Aorta (tissue), 5 donors: ENCODE data around the gene DEAF1. TPM values are rescaled to one million over a fixed set of nuclear protein-coding genes. Genes with fewer than 3 reads are reported as not detected.
A peak's percentile ranks its signal among the peaks of the same experiment; 100 is the strongest.

ENCODE experiments used
- ATAC-seq: fragments of 200-7000 bp; cut with Tn5 transposase; one replicate; pipeline ENCODE4 v1.9.1; 2022; ENCODE audit warnings: moderate library complexity; ENCODE audit not compliant: low FRiP score
- DNase-seq, 2 donors: peaks; one replicate each; pipeline ENCODE4 v3.0.0-alpha.2; 2020
- H3K27ac ChIP-seq, 2 donors: one replicate each; pipeline ENCODE4 v1.5.1; 2013; ENCODE audit warnings: low read length in 2 of 2, mild to moderate bottlenecking in 2 of 2, moderate library complexity in 2 of 2, control low read depth in 1 of 2, inconsistent platforms in 1 of 2, low read depth in 1 of 2
- H3K27me3 ChIP-seq, 2 donors: one replicate each; pipeline ENCODE4 v1.6.1; 2013; ENCODE audit warnings: control low read depth in 1 of 2, low read length in 1 of 2, mild to moderate bottlenecking in 1 of 2, moderate library complexity in 1 of 2; ENCODE audit not compliant: insufficient read depth in 2 of 2, control insufficient read depth in 1 of 2
- H3K36me3 ChIP-seq, 2 donors: one replicate each; pipeline ENCODE4 v1.6.1; 2013; ENCODE audit warnings: control low read depth in 1 of 2, low read length in 1 of 2, mild to moderate bottlenecking in 1 of 2; ENCODE audit not compliant: insufficient read depth in 2 of 2, control insufficient read depth in 1 of 2
- H3K4me1 ChIP-seq, 2 donors: one replicate each; pipeline ENCODE4 v1.6.1; 2013; ENCODE audit warnings: low read length in 2 of 2, control low read depth in 1 of 2, mild to moderate bottlenecking in 1 of 2, moderate library complexity in 1 of 2; ENCODE audit not compliant: insufficient read depth in 2 of 2, control insufficient read depth in 1 of 2
- H3K4me3 ChIP-seq, 2 donors: one replicate each; pipeline ENCODE4 v1.5.1; 2013; ENCODE audit warnings: low read length in 2 of 2, control low read depth in 1 of 2, mild to moderate bottlenecking in 1 of 2
- H3K9me3 ChIP-seq: one replicate; pipeline ENCODE4 v1.6.1; 2013; ENCODE audit warnings: mild to moderate bottlenecking, low read length; ENCODE audit not compliant: control insufficient read depth
- WGBS, 2 donors: extraction: QIAGEN DNeasy Blood & Tissue Kit; methylation state at CpG; one replicate each; pipeline ENCODE4 v1.1.7; 2013; 5-methylcytosine and 5-hydroxymethylcytosine counted together
- intact Hi-C, 2 donors: fragments of 100-400 bp; cut with DNase I; formaldehyde crosslinking; loops; one replicate each; pipeline versions ENCODE4 v1.14.2 to v1.15.0; 2022
- polyA plus RNA-seq, 2 donors: library from polyadenylated mRNA; stranded (reverse); fragments of 200-250 nt; gene quantifications; one replicate each; pipeline ENCODE4 v1.2.3, GENCODE V29; 2013
- total RNA-seq, 2 donors: library from RNA; stranded (reverse); fragmentation: NEBNext Ultra II Directional; extraction: Animal tissue kit (Norgen Biotek cat#: 25700); gene quantifications; one replicate each; pipeline ENCODE4 v1.2.1, GENCODE V29; 2021
- donor health status: healthy with polysubstance abuse.
- donor health status: Bipolar disorder and iron deficiency.
- donor health status: DM: no; HTN: no; CAD: no.
- donor health status: DM: no; HTN: no; CAD: no.
- donor health status: DM: yes; HTN: yes; CAD: no.

The DEAF1 gene
- total and polyA plus RNA-seq, 4 donors, result 15.7 to 59.5 (median 42.6) TPM

DNA sequence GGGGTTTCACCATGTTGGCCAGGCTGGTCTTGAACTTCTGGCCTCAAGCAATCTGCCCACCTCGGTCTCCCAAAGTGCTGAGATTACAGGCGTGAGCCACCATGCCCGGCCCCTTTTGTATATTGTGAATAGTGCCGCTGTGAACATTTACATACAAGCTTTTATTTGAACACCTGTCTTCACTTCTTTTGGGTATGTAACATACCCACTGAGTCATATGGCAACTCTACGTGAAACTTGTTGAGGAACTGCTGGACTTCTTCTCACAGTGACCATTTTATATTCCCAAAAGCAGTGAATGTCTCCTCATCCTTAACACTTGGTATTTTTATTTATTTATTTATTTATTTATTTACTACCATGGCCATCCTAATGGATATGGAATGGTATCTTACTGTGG, 64.2 kb downstream of the DEAF1 start:
- DNase-seq (no peak), ATAC-seq (no peak)
- Histone ChIP-seq H3K27ac (no peak overlapping the region), H3K9me3 (no peaks in the 10 kb centered on the region), H3K27me3 (no peaks in the 10 kb centered on the region), H3K36me3 (no peaks in the 10 kb centered on the region), H3K4me1 (no peaks in the 10 kb centered on the region), H3K4me3 (no peak overlapping the region)
- WGBS, 2 donors, result 95% methylated on average over 5 of the region's 5 CpGs
- intact Hi-C loops, result no loop called here

DNA sequence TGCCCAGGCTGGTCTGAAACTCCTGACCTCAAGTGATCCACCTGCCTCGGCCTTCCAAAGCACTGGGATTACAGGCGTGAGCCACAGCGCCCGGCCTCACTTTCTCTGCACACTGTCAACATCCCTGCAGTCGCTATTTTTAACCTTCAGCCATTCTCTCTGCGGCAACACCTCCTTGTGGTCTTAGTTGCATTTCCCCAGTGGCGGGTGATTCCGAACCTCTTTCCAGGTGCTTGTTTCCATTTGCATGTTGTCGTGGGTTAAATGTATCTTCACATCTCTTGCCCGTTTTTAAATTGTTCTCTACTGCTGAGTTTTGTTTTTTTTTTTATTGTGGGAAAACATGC, 65.8 kb downstream of the DEAF1 start:
- 22 to 24% methylated on average over 10 of the region's 10 CpGs for WGBS, 2 donors
- Histone ChIP-seq H3K9me3 (no peaks in the 10 kb centered on the region), H3K36me3 (no peaks in the 10 kb centered on the region), H3K4me3 (no peak overlapping the region), H3K27ac (no peak overlapping the region), H3K27me3 (no peaks in the 10 kb centered on the region), H3K4me1 (no peaks in the 10 kb centered on the region)
- no peak for DNase-seq
- intact Hi-C loops, result no loop called here
- ATAC-seq, result no peak

DNA sequence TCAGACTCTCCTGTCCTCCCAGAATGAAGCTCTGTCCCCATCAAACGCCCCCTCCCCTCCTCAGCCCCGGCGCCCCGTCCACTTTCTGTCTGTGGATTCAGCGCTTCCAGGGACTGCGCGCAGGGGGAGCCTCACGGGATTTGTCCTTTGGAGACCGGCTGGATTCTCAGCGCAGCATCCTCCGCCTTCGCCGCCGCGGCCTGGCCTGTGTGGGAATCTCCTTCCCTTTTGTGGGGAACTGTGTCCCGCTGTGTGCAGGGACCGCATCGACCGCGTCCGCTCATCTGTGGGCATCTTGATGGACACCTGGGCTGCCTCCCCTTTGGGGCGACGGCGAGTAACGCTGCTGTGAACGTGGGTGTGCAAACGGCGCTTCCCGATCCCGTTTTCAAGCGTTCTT, 67.0 kb downstream of the DEAF1 start:
- no peak overlapping the region for H3K27ac ChIP-seq
- ATAC-seq (no peak), DNase-seq (peak in 1 of 2 donors; percentile 74)
- no peaks in the 10 kb centered on the region for H3K4me1 ChIP-seq
- no peak overlapping the region for H3K4me3 ChIP-seq
- H3K27me3 ChIP-seq, result no peaks in the 10 kb centered on the region
- no peaks in the 10 kb centered on the region for H3K36me3 ChIP-seq
- WGBS, 2 donors, result 95% methylated on average over 31 of the region's 31 CpGs
- no peaks in the 10 kb centered on the region for H3K9me3 ChIP-seq
- intact Hi-C loops, result no loop called here

DNA sequence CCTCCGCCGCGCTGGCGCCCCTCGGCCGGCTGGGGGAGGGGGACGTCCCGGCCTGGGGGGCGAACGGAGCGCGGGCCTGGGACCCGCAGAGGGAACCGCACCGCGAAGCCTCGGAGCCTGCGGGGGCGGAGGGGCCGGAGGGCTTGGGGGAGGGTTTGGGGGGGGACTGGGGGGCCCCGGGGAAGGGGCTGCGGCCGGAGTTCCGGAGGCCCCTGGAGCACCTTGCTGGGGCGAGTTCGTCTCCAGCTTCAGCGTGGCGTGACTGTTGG, 67.8 kb downstream of the DEAF1 start:
- H3K4me3 ChIP-seq, result no peak overlapping the region
- no peak overlapping the region for H3K27ac ChIP-seq
- H3K9me3 ChIP-seq, result no peaks in the 10 kb centered on the region
- 29 to 50% methylated on average over 13 to 28 of the region's 28 CpGs for WGBS, 2 donors
- no peaks in the 10 kb centered on the region for H3K4me1 ChIP-seq
- DNase-seq (no peak), ATAC-seq (no peak)
- intact Hi-C loops, result no loop called here
- H3K36me3 ChIP-seq, result no peaks in the 10 kb centered on the region
- H3K27me3 ChIP-seq, result no peaks in the 10 kb centered on the region

DNA sequence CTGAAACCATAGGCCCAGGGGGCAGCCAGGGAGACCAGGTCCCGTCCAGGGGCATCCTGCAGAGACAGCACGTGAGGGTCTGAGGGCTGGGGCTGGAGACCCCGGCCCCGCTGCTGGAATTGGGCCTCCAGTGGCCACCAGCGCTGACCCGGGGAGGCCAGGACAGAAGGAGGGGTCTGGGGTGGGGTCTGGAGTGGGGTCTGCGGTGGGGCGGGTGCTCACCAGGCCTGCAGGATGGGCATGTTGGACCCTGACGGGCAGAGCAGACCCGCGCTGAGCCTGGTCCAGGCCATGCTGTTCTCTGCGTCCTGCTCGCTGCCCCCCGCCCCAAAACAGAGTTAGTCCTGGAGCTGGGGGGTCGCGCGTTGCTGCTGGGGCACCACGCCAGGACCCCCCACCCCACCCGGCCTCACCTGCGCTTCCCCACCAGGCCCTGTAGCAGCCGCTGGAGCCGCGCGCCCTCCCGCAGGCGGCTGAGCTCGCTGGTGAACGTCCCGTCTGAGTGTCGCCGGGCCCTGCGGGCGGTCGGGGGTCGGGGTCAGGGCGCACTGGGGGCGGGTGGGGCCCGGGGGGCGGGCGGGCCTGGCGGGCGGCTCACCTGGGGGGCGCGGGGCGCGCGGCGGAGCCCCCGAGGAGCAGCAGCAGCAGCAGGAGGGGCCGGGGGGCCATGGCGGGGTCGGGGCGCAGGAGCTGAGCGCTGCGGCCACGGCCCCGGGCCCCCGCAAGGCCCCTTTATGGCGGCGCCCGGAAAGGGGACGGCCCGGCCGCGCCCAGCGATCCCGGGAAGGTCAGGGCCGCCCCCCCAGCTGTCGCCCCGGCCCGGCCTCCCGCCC, 68.3 kb downstream of the DEAF1 start, which contains the start of gene SCT:
Gene SCT (minus strand): TSS at position 707 of the 833 bp plus-strand sequence. CDS start 38 bp downstream, at position 669.
- Histone ChIP-seq H3K4me1 (no peaks in the 10 kb centered on the region), H3K36me3 (no peaks in the 10 kb centered on the region), H3K4me3 (no peak within 1 kb of the TSS), H3K27ac (no peak within 1 kb of the TSS), H3K27me3 (no peaks in the 10 kb centered on the region), H3K9me3 (no peaks in the 10 kb centered on the region)
- ATAC-seq (no peak), DNase-seq (peak in 1 of 2 donors; percentile 65)
- intact Hi-C loops, result no loop called here
- 23 to 42% methylated on average over 21 to 72 of the region's 72 CpGs for WGBS, 2 donors

DNA sequence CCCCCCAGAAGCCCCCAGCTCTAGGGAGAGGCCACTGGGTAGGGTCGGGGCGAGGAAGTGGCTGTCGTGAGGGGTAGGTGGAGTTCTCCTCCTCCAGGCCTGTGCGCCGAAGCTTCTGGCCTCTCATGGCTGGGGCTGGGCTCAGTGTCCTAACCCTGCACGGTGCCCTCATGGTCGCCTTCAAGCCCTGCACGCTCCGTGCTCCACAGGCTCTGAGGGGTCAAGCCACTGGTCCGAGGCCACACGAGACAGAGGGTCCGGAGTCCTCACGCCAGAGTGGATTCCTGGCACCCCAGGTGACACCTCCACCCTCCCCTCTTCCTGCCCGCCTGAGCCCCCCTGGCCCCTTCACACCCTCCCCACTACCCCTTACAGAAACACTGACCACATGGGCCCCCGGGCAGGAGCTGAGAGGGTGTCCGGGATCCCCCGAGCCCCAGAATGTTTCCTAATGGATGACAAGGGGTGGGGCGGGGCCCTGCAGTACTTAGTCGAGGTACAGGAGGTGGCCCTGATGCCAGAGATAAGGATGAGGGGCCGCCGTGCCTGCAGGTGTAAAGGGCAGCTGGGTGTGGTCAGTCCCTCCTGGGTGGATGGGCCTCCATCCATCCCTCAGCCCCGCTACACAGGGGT, 69.3 kb downstream of the DEAF1 start:
- 88 to 90% methylated on average over 22 of the region's 22 CpGs for WGBS, 2 donors
- Histone ChIP-seq H3K9me3 (no peaks in the 10 kb centered on the region), H3K27ac (no peak overlapping the region), H3K4me3 (no peak overlapping the region), H3K4me1 (no peaks in the 10 kb centered on the region), H3K36me3 (no peaks in the 10 kb centered on the region), H3K27me3 (no peaks in the 10 kb centered on the region)
- ATAC-seq (no peak), DNase-seq (no peak)
- intact Hi-C loops, result no loop called here

DNA sequence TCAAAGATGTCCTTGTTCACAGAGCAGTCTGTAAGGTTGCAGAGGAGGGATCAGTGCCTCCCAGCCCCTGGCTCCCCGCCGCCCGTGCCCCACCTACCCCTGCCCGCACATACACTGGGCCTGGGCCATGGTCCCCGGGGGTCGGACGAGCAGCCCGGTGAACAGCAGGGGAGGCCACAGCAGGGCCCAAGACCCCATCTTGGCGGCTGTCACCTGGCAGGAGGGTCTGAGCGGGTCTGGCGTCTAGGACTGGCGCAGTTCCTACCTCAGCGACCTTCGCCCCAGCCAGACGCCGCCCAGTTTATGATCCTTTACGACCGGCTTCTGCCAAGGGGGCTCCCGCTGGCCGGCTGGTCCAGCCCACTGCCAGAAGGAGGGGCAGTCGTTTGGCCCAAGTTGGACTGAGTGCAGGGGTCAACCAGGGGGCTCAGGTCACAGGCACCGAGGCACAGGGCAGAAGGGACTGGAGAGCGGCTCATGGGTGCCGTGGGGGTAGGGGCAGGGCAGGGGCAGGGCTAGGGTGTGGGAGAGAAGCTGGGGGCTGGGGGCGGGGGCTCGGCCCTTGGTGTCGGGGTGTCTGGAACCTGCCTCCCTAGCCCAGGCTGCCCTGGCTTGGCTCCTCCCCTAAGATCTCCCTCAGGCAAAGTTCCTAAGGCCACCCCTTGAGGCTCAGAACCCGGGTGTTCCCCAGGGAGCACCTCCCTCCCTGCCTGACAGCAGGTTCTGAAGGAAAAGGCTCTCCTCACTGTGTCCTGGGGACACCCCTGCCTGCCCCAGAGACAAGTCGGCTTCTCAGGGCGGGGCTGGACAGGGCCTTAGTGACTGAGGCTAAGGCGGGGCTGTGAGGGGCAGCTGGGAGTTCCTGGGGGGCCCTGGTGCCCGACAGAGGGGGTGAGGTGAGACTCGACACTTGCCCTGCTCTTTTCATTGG, 70.1 kb downstream of the DEAF1 start, which contains the start of gene CDHR5:
Gene CDHR5 (minus strand): TSS at position 251 of the 931 bp plus-strand sequence. CDS start 53 bp downstream, at position 198.
- H3K9me3 ChIP-seq, result no peaks in the 10 kb centered on the region
- 82 to 83% methylated on average over 33 of the region's 33 CpGs for WGBS, 2 donors
- no peaks in the 10 kb centered on the region for H3K4me1 ChIP-seq
- no peak within 1 kb of the TSS for H3K4me3 ChIP-seq
- no peaks in the 10 kb centered on the region for H3K27me3 ChIP-seq
- intact Hi-C loops, result no loop called here
- H3K36me3 ChIP-seq, result no peaks in the 10 kb centered on the region
- ATAC-seq, result no peak
- DNase-seq, result no peak
- no peak within 1 kb of the TSS for H3K27ac ChIP-seq

DNA sequence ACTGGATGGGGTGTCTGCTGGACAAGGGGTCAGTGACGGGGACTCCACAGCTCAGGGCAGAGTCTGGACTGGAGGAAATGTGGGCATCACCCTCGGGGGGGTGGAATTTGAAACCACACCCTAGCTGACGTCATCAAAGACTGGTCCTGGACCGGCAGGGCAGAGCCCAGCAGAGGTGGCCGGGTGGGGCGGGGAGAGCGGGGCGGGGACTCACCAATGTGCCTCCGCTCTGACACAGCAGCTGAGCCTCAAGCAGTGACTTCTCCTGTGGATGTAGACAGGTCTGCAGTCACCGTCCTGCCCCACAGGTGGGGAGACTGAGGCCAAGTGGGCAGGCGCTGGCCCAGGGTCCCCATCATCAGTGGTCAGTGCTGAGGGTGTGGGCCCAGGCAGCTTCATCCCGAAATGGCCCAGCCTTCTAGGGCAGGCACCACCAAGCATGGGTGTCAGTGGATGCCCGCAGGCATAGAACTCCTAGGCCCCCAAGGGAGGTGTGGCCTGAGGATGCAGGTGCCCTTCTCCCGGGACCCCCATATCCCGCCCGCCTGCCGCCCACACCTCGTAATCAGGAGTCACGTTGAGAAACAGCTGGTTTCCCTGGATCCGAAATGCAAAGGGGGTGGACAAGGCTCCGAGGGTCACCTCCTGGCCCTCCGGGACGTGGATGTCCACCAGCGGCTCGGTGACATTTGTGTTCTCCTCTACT, 70.9 kb downstream of the DEAF1 start:
- Histone ChIP-seq H3K27me3 (no peaks in the 10 kb centered on the region), H3K4me1 (no peaks in the 10 kb centered on the region), H3K36me3 (no peaks in the 10 kb centered on the region), H3K4me3 (no peak overlapping the region), H3K27ac (no peak overlapping the region), H3K9me3 (no peaks in the 10 kb centered on the region)
- WGBS, 2 donors, result 86 to 87% methylated on average over 25 of the region's 25 CpGs
- intact Hi-C loops, result no loop called here
- no peak for DNase-seq
- no peak for ATAC-seq
